Suprapubic skin (tissue), 4 donors: ENCODE data around the gene HYCC2. TPM values are rescaled to one million over a fixed set of nuclear protein-coding genes. Genes with fewer than 3 reads are reported as not detected.
"Not testable (repeated sequence)": the region's sequence is repeated elsewhere in the genome, so short reads cannot be mapped to it uniquely, and the experiment has no call there.

Source experiments
- DNase-seq, 2 donors: peaks; one replicate each; pipeline ENCODE4 v3.0.0-alpha.2; 2019; ENCODE audit warnings: low spot score in 2 of 2
- H3K27ac ChIP-seq: fragments of 200-600 bp; sonication (generic); one replicate; pipeline ENCODE4 v1.5.1; 2019
- H3K27me3 ChIP-seq: fragments of 200-600 bp; sonication (generic); one replicate; pipeline ENCODE4 v1.5.1; 2019
- H3K36me3 ChIP-seq: fragments of 200-600 bp; sonication (generic); one replicate; pipeline ENCODE4 v1.5.1; 2019
- H3K4me1 ChIP-seq: fragments of 200-600 bp; sonication (generic); one replicate; pipeline ENCODE4 v1.5.1; 2019
- H3K4me3 ChIP-seq: fragments of 200-600 bp; sonication (generic); one replicate; pipeline ENCODE4 v1.5.1; 2019; ENCODE audit warnings: mild to moderate bottlenecking
- H3K9me3 ChIP-seq: fragments of 200-600 bp; sonication (generic); one replicate; pipeline ENCODE4 v1.5.1; 2019
- EP300 ChIP-seq: sonication (generic); formaldehyde crosslinking; IDR thresholded peaks from one replicate; pipeline ENCODE4 v1.6.1; 2017; ENCODE audit warnings: antibody characterized with exemption
- POLR2A ChIP-seq, 2 donors: fragments of 450-650 bp; IDR thresholded peaks; one replicate each; pipeline ENCODE4 v1.6.1; 2017; ENCODE audit warnings: antibody characterized with exemption in 2 of 2, mild to moderate bottlenecking in 2 of 2, moderate library complexity in 2 of 2
- POLR2AphosphoS5 ChIP-seq, 3 donors: sonication (generic); formaldehyde crosslinking; IDR thresholded peaks; one replicate each; pipeline ENCODE4 v1.6.1; 2017; ENCODE audit warnings: antibody characterized with exemption in 3 of 3
- WGBS: methylation state at CpG from one replicate; pipeline ENCODE4 v1.1.5; 2018; 5-methylcytosine and 5-hydroxymethylcytosine counted together
- total RNA-seq, 4 donors: library from RNA; depleted of rRNA; stranded (reverse); fragments of >200 nt; gene quantifications; one replicate each; pipeline ENCODE4 v1.1.0, GENCODE V29; 2016
- TF ChIP-seq, protein P1 (sequence below), 2 donors: fragments of 200-600 bp in 1 of 2; fragments of 450-650 bp in 1 of 2; sonication (generic) in 1 of 2; IDR thresholded peaks; one replicate each; pipeline ENCODE4 v1.5.1; 2016 to 2019; ENCODE audit warnings: antibody characterized with exemption in 2 of 2, mild to moderate bottlenecking in 1 of 2, moderate library complexity in 1 of 2

The HYCC2 gene
- total RNA-seq, 4 donors from 2014 or later, result 11.6 to 26.8 (median 12.7) TPM

- Histone ChIP-seq H3K4me1 (no peaks in the 10 kb centered on the region), H3K27ac (no peak overlapping the region), H3K9me3 (no peaks in the 10 kb centered on the region), H3K27me3 (no peaks in the 10 kb centered on the region), H3K4me3 (no peak overlapping the region), H3K36me3 (peaks cover 9% of the 10 kb centered on the region)
- 85% methylated on average over 4 of the region's 4 CpGs for WGBS
- DNase-seq, result no peak
- TF ChIP-seq POLR2A (IDR thresholded peaks at IDR 0.05), result no peak
- TF ChIP-seq, protein P1, sequence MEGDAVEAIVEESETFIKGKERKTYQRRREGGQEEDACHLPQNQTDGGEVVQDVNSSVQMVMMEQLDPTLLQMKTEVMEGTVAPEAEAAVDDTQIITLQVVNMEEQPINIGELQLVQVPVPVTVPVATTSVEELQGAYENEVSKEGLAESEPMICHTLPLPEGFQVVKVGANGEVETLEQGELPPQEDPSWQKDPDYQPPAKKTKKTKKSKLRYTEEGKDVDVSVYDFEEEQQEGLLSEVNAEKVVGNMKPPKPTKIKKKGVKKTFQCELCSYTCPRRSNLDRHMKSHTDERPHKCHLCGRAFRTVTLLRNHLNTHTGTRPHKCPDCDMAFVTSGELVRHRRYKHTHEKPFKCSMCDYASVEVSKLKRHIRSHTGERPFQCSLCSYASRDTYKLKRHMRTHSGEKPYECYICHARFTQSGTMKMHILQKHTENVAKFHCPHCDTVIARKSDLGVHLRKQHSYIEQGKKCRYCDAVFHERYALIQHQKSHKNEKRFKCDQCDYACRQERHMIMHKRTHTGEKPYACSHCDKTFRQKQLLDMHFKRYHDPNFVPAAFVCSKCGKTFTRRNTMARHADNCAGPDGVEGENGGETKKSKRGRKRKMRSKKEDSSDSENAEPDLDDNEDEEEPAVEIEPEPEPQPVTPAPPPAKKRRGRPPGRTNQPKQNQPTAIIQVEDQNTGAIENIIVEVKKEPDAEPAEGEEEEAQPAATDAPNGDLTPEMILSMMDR (IDR thresholded peaks at IDR 0.05), result no peak
- no peak for TF ChIP-seq EP300
- no peak for TF ChIP-seq POLR2AphosphoS5 (IDR thresholded peaks at IDR 0.05)
These were observed 30.4 kb downstream of the HYCC2 start for GRCh38 chr2:201040867-201041628.

GRCh38 chr2:201038855-201039254 lies 32.6 kb downstream of the HYCC2 start:
- Histone ChIP-seq H3K4me3 (no peak overlapping the region), H3K27me3 (no peaks in the 10 kb centered on the region), H3K9me3 (no peaks in the 10 kb centered on the region), H3K36me3 (peaks cover 4% of the 10 kb centered on the region), H3K4me1 (no peaks in the 10 kb centered on the region), H3K27ac (no peak overlapping the region)
- no peak for TF ChIP-seq POLR2A (IDR thresholded peaks at IDR 0.05)
- TF ChIP-seq, protein P1 (IDR thresholded peaks at IDR 0.05), result no peak
- TF ChIP-seq POLR2AphosphoS5 (IDR thresholded peaks at IDR 0.05), result no peak
- no peak for TF ChIP-seq EP300
- WGBS, result 99% methylated on average over 2 of the region's 2 CpGs
- DNase-seq, result no peak

DNA sequence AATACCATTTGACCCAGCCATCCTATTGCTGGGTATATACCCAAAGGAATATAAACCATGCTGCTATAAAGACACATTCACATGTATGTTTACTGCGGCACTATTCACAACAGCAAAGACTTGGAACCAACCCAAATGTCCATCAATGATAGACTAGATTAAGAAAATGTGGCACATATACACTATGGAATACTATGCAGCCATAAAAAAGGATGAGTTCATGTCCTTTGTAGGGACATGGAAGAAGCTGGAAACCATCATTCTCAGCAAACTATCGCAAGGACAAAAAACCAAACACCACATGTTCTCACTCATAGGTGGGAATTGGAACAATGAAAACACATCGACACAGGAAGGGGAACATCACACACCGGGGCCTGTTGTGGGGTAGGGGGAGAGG lies 33.1 kb downstream of the HYCC2 start:
- not testable (repeated sequence) for H3K4me1 ChIP-seq, H3K27me3 ChIP-seq, H3K27ac ChIP-seq, H3K9me3 ChIP-seq, H3K4me3 ChIP-seq, H3K36me3 ChIP-seq, DNase-seq
- 95% methylated on average over 4 of the region's 4 CpGs for WGBS

- DNase-seq, H3K27ac ChIP-seq, H3K9me3 ChIP-seq, H3K4me3 ChIP-seq, H3K27me3 ChIP-seq, H3K36me3 ChIP-seq, H3K4me1 ChIP-seq: not testable (repeated sequence)
- 96% methylated on average over 2 of the region's 2 CpGs for WGBS
These were observed 37.1 kb downstream of the HYCC2 start for GRCh38 chr2:201034355-201034754.

DNA sequence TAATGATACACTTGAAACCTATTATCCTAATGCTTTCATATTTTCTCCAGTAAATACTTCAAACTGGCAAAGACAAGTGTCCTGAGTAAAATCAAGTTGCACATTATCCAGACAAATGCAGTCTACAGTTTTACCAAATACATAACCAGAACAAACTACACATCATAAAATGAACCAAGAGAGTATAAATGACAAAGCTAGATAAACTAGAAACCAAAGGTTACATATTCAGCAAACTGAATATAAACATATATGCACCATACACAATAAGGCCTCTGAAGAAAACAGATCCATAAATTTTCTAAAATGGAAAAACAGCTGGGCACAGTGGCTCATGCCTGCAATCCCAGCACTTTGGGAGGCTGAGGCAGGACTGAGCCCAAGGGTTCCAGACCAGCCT lies 47.0 kb downstream of the HYCC2 start:
- TF ChIP-seq POLR2AphosphoS5 (IDR thresholded peaks at IDR 0.05) (no peak), POLR2A (IDR thresholded peaks at IDR 0.05) (no peak), EP300 (no peak)
- TF ChIP-seq, protein P1 (IDR thresholded peaks at IDR 0.05), result no peak
- H3K4me3 ChIP-seq, result no peak overlapping the region
- H3K36me3 ChIP-seq, result peaks cover 27% of the 10 kb centered on the region
- H3K27ac ChIP-seq, result no peak overlapping the region
- no peak for DNase-seq
- H3K9me3 ChIP-seq, result no peaks in the 10 kb centered on the region
- no peaks in the 10 kb centered on the region for H3K4me1 ChIP-seq
- no peaks in the 10 kb centered on the region for H3K27me3 ChIP-seq

GRCh38 chr2:201021914-201022313 lies 49.6 kb downstream of the HYCC2 start:
- H3K27me3 ChIP-seq, result no peaks in the 10 kb centered on the region
- TF ChIP-seq POLR2AphosphoS5 (IDR thresholded peaks at IDR 0.05) (no peak), EP300 (no peak), POLR2A (IDR thresholded peaks at IDR 0.05) (no peak)
- TF ChIP-seq, protein P1 (IDR thresholded peaks at IDR 0.05), result no peak
- peaks cover 36% of the 10 kb centered on the region for H3K36me3 ChIP-seq
- H3K4me1 ChIP-seq, result no peaks in the 10 kb centered on the region
- no peak overlapping the region for H3K27ac ChIP-seq
- DNase-seq, result no peak
- no peak overlapping the region for H3K4me3 ChIP-seq
- H3K9me3 ChIP-seq, result no peaks in the 10 kb centered on the region

Other genes with a start within 250 kb of the HYCC2 start
- gene CLK1, start 207.0 kb downstream of the HYCC2 start, total RNA-seq, result 100 to 1,000 TPM in 3 of 4 donors, 10 to 100 TPM in 1; 61.0 to 394 (median 130) TPM
- gene PPIL3, start 182.6 kb downstream of the HYCC2 start, total RNA-seq, result 10 to 100 TPM; 17.4 to 75.8 (median 22.5) TPM
- 10 to 100 TPM; 22.0 to 34.7 (median 29.9) TPM for gene NIF3L1, start 182.3 kb downstream of the HYCC2 start, total RNA-seq
- gene ORC2, start 108.0 kb downstream of the HYCC2 start, total RNA-seq, result 10 to 100 TPM; 13.3 to 39.7 (median 17.3) TPM
- gene NDUFB3, start 330 bp upstream of the HYCC2 start, total RNA-seq, result 10 to 100 TPM; 35.2 to 42.7 (median 37.5) TPM
- gene CFLAR, start 44.5 kb upstream of the HYCC2 start, total RNA-seq, result 100 to 1,000 TPM; 116 to 250 (median 147) TPM
- gene CASP10, start 111.5 kb upstream of the HYCC2 start, total RNA-seq, result 10 to 100 TPM in 1 of 4 donors, 1 to 10 TPM in 3; 3.7 to 19.0 (median 7.4) TPM
- gene CASP8, start 188.9 kb upstream of the HYCC2 start, total RNA-seq, result 10 to 100 TPM; 11.9 to 22.7 (median 17.2) TPM